Measurements from ENCODE around the gene CINP.

CINP gene

GRCh38 chr14:102362545-102363181 lies at the start of gene CINP, which contains the start of gene TECPR2:
TSS of gene CINP (minus strand) at chr14:102362890. CDS start at chr14:102362851, 39 bp downstream.
TSS of gene TECPR2 (plus strand) at chr14:102362941. CDS start at chr14:102376722, 13,781 bp downstream.
- peak; percentile 70 for DNase-seq (ENCODE audit: low read depth)

- no peak for DNase-seq (ENCODE audit: low read depth)
Observed at GRCh38 chr14:102408724-102409123, 46.0 kb upstream of the CINP start.

- DNase-seq (ENCODE audit: low read depth): no peak
Observed at GRCh38 chr14:102407258-102407657, 44.6 kb upstream of the CINP start.

- no peak for DNase-seq (ENCODE audit: low read depth)
Observed at GRCh38 chr14:102403028-102403427, 40.3 kb upstream of the CINP start.

GRCh38 chr14:102396521-102396920 lies 33.8 kb upstream of the CINP start:
- no peak for DNase-seq (ENCODE audit: low read depth)

- DNase-seq (ENCODE audit: low read depth): no peak
Observed at GRCh38 chr14:102394717-102395375, 32.2 kb upstream of the CINP start.

- no peak for DNase-seq (ENCODE audit: low read depth)
Observed at GRCh38 chr14:102392506-102392905, 29.8 kb upstream of the CINP start.

GRCh38 chr14:102390064-102390855 lies 27.6 kb upstream of the CINP start:
- DNase-seq (ENCODE audit: low read depth): no peak

GRCh38 chr14:102389246-102389645 lies 26.6 kb upstream of the CINP start:
- DNase-seq (ENCODE audit: low read depth): no peak

GRCh38 chr14:102387086-102387485 lies 24.4 kb upstream of the CINP start:
- no peak for DNase-seq (ENCODE audit: low read depth)

- DNase-seq (ENCODE audit: low read depth): no peak
Observed at GRCh38 chr14:102378830-102379229, 16.1 kb upstream of the CINP start.

- no peak for DNase-seq (ENCODE audit: low read depth)
Observed at GRCh38 chr14:102377696-102378095, 15.0 kb upstream of the CINP start.

- no peak for DNase-seq (ENCODE audit: low read depth)
Observed at GRCh38 chr14:102375119-102375518, 12.4 kb upstream of the CINP start.

- no peak for DNase-seq (ENCODE audit: low read depth)
Observed at GRCh38 chr14:102374264-102374663, 11.6 kb upstream of the CINP start.

- no peak for DNase-seq (ENCODE audit: low read depth)
Observed at GRCh38 chr14:102373110-102373509, 10.4 kb upstream of the CINP start.

GRCh38 chr14:102371361-102371760 lies 8.7 kb upstream of the CINP start:
- no peak for DNase-seq (ENCODE audit: low read depth)

- no peak for DNase-seq (ENCODE audit: low read depth)
Observed at GRCh38 chr14:102370305-102370809, 7.7 kb upstream of the CINP start.

- DNase-seq (ENCODE audit: low read depth): peak; percentile 8
Observed at GRCh38 chr14:102363182-102363943, 673 bp upstream of the CINP start.

- no peak for DNase-seq (ENCODE audit: low read depth)
Observed at GRCh38 chr14:102362084-102362483, 606 bp downstream of the CINP start.

- DNase-seq (ENCODE audit: low read depth): no peak
Observed at GRCh38 chr14:102360388-102360787, 2.3 kb downstream of the CINP start.

GRCh38 chr14:102359341-102359740 lies 3.3 kb downstream of the CINP start:
- DNase-seq (ENCODE audit: low read depth): no peak

- no peak for DNase-seq (ENCODE audit: low read depth)
Observed at GRCh38 chr14:102356280-102356679, 6.4 kb downstream of the CINP start.
